Smooth muscle cell (in vitro differentiated cells): Measurements from ENCODE around the gene SLC44A1. TPM values are rescaled to one million over a fixed set of nuclear protein-coding genes. Genes with fewer than 3 reads are reported as not detected.

Experiments
- DNase-seq: peaks from one replicate; lab custom pipeline; 2025; ENCODE audit not compliant: unreplicated experiment; lab: John Stamatoyannopoulos, UW
- H2AFZ ChIP-seq: fragments of 200-600 bp; sonication (generic); 2 replicates; pipeline ENCODE4 v1.6.0; 2016; ENCODE audit warnings: antibody characterized with exemption, low read depth, mild to moderate bottlenecking
- H3F3A ChIP-seq: fragments of 200-600 bp; sonication (generic); 2 replicates; pipeline ENCODE4 v1.6.0; 2017; ENCODE audit warnings: antibody characterized with exemption, low read depth
- H3K27ac ChIP-seq: fragments of 200-600 bp; sonication (generic); 2 replicates; pipeline ENCODE4 v1.5.1; 2016; ENCODE audit warnings: low read depth, mild to moderate bottlenecking
- H3K27me3 ChIP-seq: fragments of 200-600 bp; sonication (generic); 2 replicates; pipeline ENCODE4 v1.6.1; 2016; ENCODE audit warnings: low read depth, mild to moderate bottlenecking
- H3K36me3 ChIP-seq: fragments of 200-600 bp; sonication (generic); 2 replicates; pipeline ENCODE4 v1.5.1; 2016; ENCODE audit warnings: low read depth
- H3K4me1 ChIP-seq: fragments of 200-600 bp; sonication (generic); 2 replicates; pipeline ENCODE4 v1.5.1; 2016; ENCODE audit warnings: low read depth
- H3K4me2 ChIP-seq: fragments of 200-600 bp; sonication (generic); 2 replicates; pipeline ENCODE4 v1.6.0; 2016; ENCODE audit warnings: mild to moderate bottlenecking
- H3K4me3 ChIP-seq: fragments of 200-600 bp; sonication (generic); 2 replicates; pipeline ENCODE4 v1.5.1; 2016; ENCODE audit warnings: mild to moderate bottlenecking
- H3K79me2 ChIP-seq: fragments of 200-600 bp; sonication (generic); 2 replicates; pipeline ENCODE4 v1.6.0; 2016; ENCODE audit warnings: low read depth, mild to moderate bottlenecking
- H3K9ac ChIP-seq: fragments of 200-600 bp; sonication (generic); 2 replicates; pipeline ENCODE4 v1.6.0; 2016; ENCODE audit warnings: low read depth
- H3K9me3 ChIP-seq: fragments of 200-600 bp; sonication (generic); replicated peaks from 2 replicates; pipeline ENCODE4 v1.5.1; 2016; ENCODE audit warnings: low read depth
- H4K20me1 ChIP-seq: fragments of 200-600 bp; sonication (generic); 2 replicates; pipeline ENCODE4 v1.6.0; 2016; ENCODE audit warnings: low read depth
- WGBS: methylation state at CpG from one replicate; pipeline ENCODE4 v1.1.7; 2016; ENCODE audit warnings: low lambda C conversion rate; 5-methylcytosine and 5-hydroxymethylcytosine counted together
- polyA plus RNA-seq: library from polyadenylated mRNA; unstranded; fragments of >200 nt; fragmentation: Nextera tagmentation; extraction: Ambion mirVana; gene quantifications from 2 replicates; pipeline ENCODE4 v1.2.1, GENCODE V29; 2016
- total RNA-seq: library from RNA; depleted of rRNA; stranded (reverse); fragments of >200 nt; gene quantifications from 2 replicates; pipeline ENCODE4 v1.2.3, GENCODE V29; 2014
- TF ChIP-seq, protein P1 (sequence below): fragments of 200-600 bp; sonication (generic); IDR thresholded peaks from 2 replicates; pipeline ENCODE4 v1.5.1; 2017; ENCODE audit warnings: borderline replicate concordance, mild to moderate bottlenecking, antibody characterized with exemption; ENCODE audit not compliant: insufficient read depth, poor library complexity, severe bottlenecking

SLC44A1 gene
- total and polyA plus RNA-seq, 2 experiments from 2014 or later, result 14.0 to 22.2 TPM

DNA sequence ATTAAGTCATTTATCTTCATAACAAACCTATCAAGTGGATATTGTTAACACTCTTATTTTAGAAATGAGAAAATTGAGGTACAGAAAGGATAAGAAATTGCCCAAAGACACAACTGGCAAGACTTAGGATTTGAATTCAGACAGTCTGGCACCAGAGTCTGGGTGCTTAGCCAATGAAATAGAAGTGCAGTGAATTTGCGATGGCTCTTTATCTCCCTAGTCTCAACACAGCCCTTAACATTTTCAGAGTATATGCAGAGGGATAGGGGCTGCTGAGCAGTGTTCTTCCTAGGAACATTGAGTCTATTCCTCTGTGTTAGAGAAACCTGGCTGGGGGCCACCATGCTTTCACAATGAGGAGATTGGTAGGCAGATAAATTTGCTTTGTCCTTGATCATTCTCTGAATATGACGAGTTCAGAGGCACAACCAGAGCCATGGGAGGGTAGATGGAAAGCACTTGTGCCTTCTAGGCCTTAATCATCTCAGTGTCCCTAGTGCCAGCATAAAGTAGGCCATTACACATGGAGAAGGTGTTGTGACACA, 197.2 kb downstream of the SLC44A1 start:
- no peak overlapping the region for H2AFZ ChIP-seq
- 39% methylated on average over 2 of the region's 2 CpGs for WGBS

GRCh38 chr9:105443121-105443520, 198.7 kb downstream of the SLC44A1 start:
- Histone ChIP-seq H3K36me3 (no peaks in the 10 kb centered on the region), H3K9me3 (no peaks in the 10 kb centered on the region), H4K20me1 (no peaks in the 10 kb centered on the region), H3K4me3 (no peak overlapping the region), H3K9ac (no peak overlapping the region), H2AFZ (no peak overlapping the region), H3K4me2 (no peak overlapping the region), H3F3A (peaks cover 11% of the 10 kb centered on the region), H3K79me2 (no peaks in the 10 kb centered on the region), H3K4me1 (peaks cover 11% of the 10 kb centered on the region), H3K27ac (no peak overlapping the region), H3K27me3 (no peaks in the 10 kb centered on the region)
- TF ChIP-seq, protein P1, sequence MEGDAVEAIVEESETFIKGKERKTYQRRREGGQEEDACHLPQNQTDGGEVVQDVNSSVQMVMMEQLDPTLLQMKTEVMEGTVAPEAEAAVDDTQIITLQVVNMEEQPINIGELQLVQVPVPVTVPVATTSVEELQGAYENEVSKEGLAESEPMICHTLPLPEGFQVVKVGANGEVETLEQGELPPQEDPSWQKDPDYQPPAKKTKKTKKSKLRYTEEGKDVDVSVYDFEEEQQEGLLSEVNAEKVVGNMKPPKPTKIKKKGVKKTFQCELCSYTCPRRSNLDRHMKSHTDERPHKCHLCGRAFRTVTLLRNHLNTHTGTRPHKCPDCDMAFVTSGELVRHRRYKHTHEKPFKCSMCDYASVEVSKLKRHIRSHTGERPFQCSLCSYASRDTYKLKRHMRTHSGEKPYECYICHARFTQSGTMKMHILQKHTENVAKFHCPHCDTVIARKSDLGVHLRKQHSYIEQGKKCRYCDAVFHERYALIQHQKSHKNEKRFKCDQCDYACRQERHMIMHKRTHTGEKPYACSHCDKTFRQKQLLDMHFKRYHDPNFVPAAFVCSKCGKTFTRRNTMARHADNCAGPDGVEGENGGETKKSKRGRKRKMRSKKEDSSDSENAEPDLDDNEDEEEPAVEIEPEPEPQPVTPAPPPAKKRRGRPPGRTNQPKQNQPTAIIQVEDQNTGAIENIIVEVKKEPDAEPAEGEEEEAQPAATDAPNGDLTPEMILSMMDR, result no peak
- WGBS, result 82% methylated on average over 8 of the region's 8 CpGs
- DNase-seq, result no peak

More for the DNA sequence above, 197.2 kb downstream of the SLC44A1 start:
- TF ChIP-seq, protein P1, result no peak
- H3F3A ChIP-seq, result peaks cover 11% of the 10 kb centered on the region
- H3K4me3 ChIP-seq, result no peak overlapping the region
- no peak overlapping the region for H3K27ac ChIP-seq
- no peaks in the 10 kb centered on the region for H3K9me3 ChIP-seq
- H3K9ac ChIP-seq, result no peak overlapping the region
- no peaks in the 10 kb centered on the region for H3K36me3 ChIP-seq
- H3K4me2 ChIP-seq, result no peak overlapping the region
- H3K27me3 ChIP-seq, result no peaks in the 10 kb centered on the region
- peaks cover 15% of the 10 kb centered on the region for H3K4me1 ChIP-seq
- no peaks in the 10 kb centered on the region for H3K79me2 ChIP-seq
- no peak for DNase-seq
- H4K20me1 ChIP-seq, result no peaks in the 10 kb centered on the region

GRCh38 chr9:105444130-105444529, 199.7 kb downstream of the SLC44A1 start:
- H3K9ac ChIP-seq, result peak overlapping the region; percentile 18
- DNase-seq, result no peak
- TF ChIP-seq, protein P1, result no peak
- H4K20me1 ChIP-seq, result no peaks in the 10 kb centered on the region
- peak overlapping the region; percentile 63 for H3K27ac ChIP-seq
- WGBS, result 11% methylated on average over 4 of the region's 4 CpGs
- H3F3A ChIP-seq, result peaks cover 8% of the 10 kb centered on the region
- no peak overlapping the region for H2AFZ ChIP-seq
- peaks cover 8% of the 10 kb centered on the region for H3K79me2 ChIP-seq
- peaks cover 14% of the 10 kb centered on the region for H3K4me1 ChIP-seq
- no peaks in the 10 kb centered on the region for H3K9me3 ChIP-seq
- peak overlapping the region; percentile 28 for H3K4me2 ChIP-seq
- no peak overlapping the region for H3K4me3 ChIP-seq
- no peaks in the 10 kb centered on the region for H3K36me3 ChIP-seq
- H3K27me3 ChIP-seq, result no peaks in the 10 kb centered on the region

DNA sequence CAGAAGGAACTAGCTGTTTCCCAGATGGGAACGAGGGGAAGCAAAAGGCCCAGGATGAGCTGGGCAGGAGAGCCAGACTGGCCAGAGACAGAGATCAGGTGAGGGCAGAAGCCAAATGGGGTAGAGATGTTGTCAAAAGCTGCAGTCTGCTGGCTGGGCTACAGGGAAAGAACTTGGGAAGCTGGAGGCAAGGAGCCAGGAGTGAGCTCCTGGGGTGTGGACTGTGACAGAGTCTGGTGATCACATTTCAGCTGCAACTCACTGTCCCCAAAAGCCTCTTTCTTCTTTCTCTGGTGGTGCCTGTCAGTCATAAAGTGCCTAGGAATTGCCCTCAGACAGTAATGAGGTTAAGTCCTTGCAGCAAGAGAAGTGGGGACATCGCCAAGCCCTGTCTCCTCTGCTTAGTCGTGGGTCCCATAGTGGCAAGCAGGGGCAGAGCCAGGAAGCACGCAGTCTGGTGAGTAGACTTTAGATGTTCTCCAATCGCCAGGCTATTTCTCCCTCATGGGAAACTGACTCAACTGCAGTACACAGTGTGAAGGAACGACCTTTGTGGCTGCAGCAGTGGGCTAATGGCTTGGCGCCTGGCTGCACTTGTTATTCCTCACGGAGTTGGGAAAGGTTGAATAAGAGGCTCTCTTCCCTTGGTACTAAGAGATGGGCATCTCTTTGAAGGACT, 200.9 kb downstream of the SLC44A1 start:
- H3F3A ChIP-seq, result peaks cover 8% of the 10 kb centered on the region
- peaks cover 20% of the 10 kb centered on the region for H3K79me2 ChIP-seq
- no peaks in the 10 kb centered on the region for H3K9me3 ChIP-seq
- H3K4me1 ChIP-seq, result peaks cover 24% of the 10 kb centered on the region
- H3K36me3 ChIP-seq, result no peaks in the 10 kb centered on the region
- no peaks in the 10 kb centered on the region for H3K27me3 ChIP-seq
- no peak for DNase-seq
- TF ChIP-seq, protein P1, result no peak
- H3K4me2 ChIP-seq, result no peak overlapping the region
- WGBS, result 86% methylated on average over 8 of the region's 8 CpGs
- H4K20me1 ChIP-seq, result peaks cover 8% of the 10 kb centered on the region
- no peak overlapping the region for H2AFZ ChIP-seq
- H3K27ac ChIP-seq, result peak overlapping the region; percentile 63
- no peak overlapping the region for H3K4me3 ChIP-seq
- H3K9ac ChIP-seq, result no peak overlapping the region
